Prostate gland (tissue), 2 donors: ENCODE data around the gene RPL19. TPM values are rescaled to one million over a fixed set of nuclear protein-coding genes. Genes with fewer than 3 reads are reported as not detected.

Source experiments
- DNase-seq: peaks from one replicate; pipeline ENCODE4 v3.0.0-alpha.2; 2019; ENCODE audit warnings: low spot score
- H3K27ac ChIP-seq, 2 donors: fragments of 200-600 bp; sonication (generic); 2 replicates each; pipeline ENCODE4 v1.5.1; 2017 to 2019
- H3K27me3 ChIP-seq: fragments of 200-600 bp; sonication (generic); replicated peaks from 2 replicates; pipeline ENCODE4 v1.5.1; 2019; ENCODE audit not compliant: insufficient read depth
- H3K36me3 ChIP-seq, 2 donors: fragments of 200-600 bp; sonication (generic); 1 replicate in 1 of 2; 2 replicates in 1 of 2; pipeline versions ENCODE4 v1.5.1 to v1.8.1; 2017 to 2019
- H3K4me1 ChIP-seq: fragments of 200-600 bp; sonication (generic); replicated peaks from 2 replicates; pipeline ENCODE4 v1.5.1; 2019
- H3K4me3 ChIP-seq, 2 donors: fragments of 200-600 bp; sonication (generic); 2 replicates each; pipeline ENCODE4 v1.5.1; 2017 to 2019
- H3K9me3 ChIP-seq: fragments of 200-600 bp; sonication (generic); 2 replicates; pipeline ENCODE4 v1.5.1; 2017
- POLR2A ChIP-seq: fragments of 450-650 bp; IDR thresholded peaks from one replicate; pipeline ENCODE4 v1.6.1; 2016; ENCODE audit warnings: antibody characterized with exemption, mild to moderate bottlenecking
- POLR2AphosphoS5 ChIP-seq: sonication (generic); formaldehyde crosslinking; IDR thresholded peaks from one replicate; pipeline ENCODE4 v1.6.1; 2017; ENCODE audit warnings: antibody characterized with exemption
- WGBS: methylation state at CpG from one replicate; pipeline ENCODE4 v1.1.5; 2018; 5-methylcytosine and 5-hydroxymethylcytosine counted together
- intact Hi-C: fragments of 100-400 bp; cut with DNase I; formaldehyde crosslinking; loops from one replicate; pipeline ENCODE4 v1.14.2; 2022
- total RNA-seq, 2 donors: library from RNA; depleted of rRNA; stranded (reverse); fragments of >200 nt; gene quantifications; one replicate each; pipeline ENCODE4 v1.1.0, GENCODE V29; 2016
- TF ChIP-seq, protein P1 (sequence below), 4 experiments: fragments of 200-600 bp in 2 of 4; fragments of 450-650 bp in 2 of 4; sonication (generic) in 2 of 4; IDR thresholded peaks; 1 replicate in 3 of 4; 2 replicates in 1 of 4; pipeline ENCODE4 v1.5.1; 2016 to 2019; ENCODE audit warnings: antibody characterized with exemption in 4 of 4, mild to moderate bottlenecking in 2 of 4, moderate library complexity in 2 of 4

RPL19 gene
- total RNA-seq, 2 donors from 2014 or later: 2,194 to 3,634 TPM

DNA sequence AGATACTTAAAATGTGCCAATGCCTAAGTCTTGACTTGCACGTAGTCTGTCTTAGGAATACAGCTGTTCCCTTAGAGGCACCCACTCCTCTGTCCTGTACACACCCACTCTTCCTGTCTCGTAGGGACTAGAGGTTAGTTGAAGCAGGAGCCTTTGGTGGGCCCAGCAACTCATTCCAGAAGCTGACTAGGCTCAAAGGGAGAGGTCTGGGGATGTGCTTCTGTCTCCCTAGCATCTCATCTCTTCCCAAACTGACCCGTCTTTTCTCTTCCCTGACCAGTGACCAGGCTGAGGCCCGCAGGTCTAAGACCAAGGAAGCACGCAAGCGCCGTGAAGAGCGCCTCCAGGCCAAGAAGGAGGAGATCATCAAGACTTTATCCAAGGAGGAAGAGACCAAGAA lies 4.2 kb downstream of the RPL19 start:
- WGBS: 79% methylated on average over 8 of the region's 8 CpGs
- Histone ChIP-seq H3K27me3 (no peaks in the 10 kb centered on the region), H3K36me3 (peaks cover 11 to 22% of the 10 kb centered on the region in 2 donors), H3K4me1 (peaks cover 12% of the 10 kb centered on the region), H3K27ac (no peak overlapping the region), H3K4me3 (no peak overlapping the region), H3K9me3 (no peaks in the 10 kb centered on the region)
- TF ChIP-seq, protein P1, sequence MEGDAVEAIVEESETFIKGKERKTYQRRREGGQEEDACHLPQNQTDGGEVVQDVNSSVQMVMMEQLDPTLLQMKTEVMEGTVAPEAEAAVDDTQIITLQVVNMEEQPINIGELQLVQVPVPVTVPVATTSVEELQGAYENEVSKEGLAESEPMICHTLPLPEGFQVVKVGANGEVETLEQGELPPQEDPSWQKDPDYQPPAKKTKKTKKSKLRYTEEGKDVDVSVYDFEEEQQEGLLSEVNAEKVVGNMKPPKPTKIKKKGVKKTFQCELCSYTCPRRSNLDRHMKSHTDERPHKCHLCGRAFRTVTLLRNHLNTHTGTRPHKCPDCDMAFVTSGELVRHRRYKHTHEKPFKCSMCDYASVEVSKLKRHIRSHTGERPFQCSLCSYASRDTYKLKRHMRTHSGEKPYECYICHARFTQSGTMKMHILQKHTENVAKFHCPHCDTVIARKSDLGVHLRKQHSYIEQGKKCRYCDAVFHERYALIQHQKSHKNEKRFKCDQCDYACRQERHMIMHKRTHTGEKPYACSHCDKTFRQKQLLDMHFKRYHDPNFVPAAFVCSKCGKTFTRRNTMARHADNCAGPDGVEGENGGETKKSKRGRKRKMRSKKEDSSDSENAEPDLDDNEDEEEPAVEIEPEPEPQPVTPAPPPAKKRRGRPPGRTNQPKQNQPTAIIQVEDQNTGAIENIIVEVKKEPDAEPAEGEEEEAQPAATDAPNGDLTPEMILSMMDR (IDR thresholded peaks at IDR 0.05): no peak
- TF ChIP-seq POLR2AphosphoS5 (no peak), POLR2A (no peak)
- intact Hi-C loops: no loop called here
- DNase-seq: no peak

GRCh38 chr17:39205112-39205526 lies 5.0 kb downstream of the RPL19 start:
- peaks cover 11 to 22% of the 10 kb centered on the region in 2 donors for H3K36me3 ChIP-seq
- WGBS: 85% methylated on average over 3 of the region's 3 CpGs
- H3K9me3 ChIP-seq: no peaks in the 10 kb centered on the region
- H3K4me3 ChIP-seq: no peak overlapping the region
- intact Hi-C loops: loop anchor here (5.0 kb wide), 1 partner anchor 37 kb away; no protein-coding TSS in a partner anchor
- no peak overlapping the region for H3K27ac ChIP-seq
- DNase-seq: no peak
- no peaks in the 10 kb centered on the region for H3K27me3 ChIP-seq
- H3K4me1 ChIP-seq: peaks cover 21% of the 10 kb centered on the region
- TF ChIP-seq POLR2AphosphoS5 (no peak), POLR2A (no peak)
- TF ChIP-seq, protein P1 (IDR thresholded peaks at IDR 0.05): no peak

DNA sequence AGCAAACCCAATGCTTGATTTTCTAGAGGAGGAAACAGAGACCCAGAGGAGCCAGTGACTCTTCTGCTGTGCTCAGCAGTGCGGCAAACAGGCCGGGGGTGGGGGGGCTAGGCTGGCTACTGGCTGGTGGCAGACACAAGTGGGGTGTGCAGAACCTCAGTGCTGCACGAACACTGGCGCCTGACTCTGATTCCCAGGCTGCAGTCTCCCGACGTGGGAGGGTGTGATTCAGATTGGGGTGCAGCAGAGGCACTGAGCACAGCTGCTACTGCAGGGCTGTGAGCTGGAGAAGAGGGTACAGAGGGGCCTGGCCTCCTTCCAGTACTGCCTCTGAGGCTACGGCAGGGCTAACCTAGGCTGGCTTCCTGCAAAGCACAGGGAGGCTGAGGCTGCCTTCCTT lies 8.1 kb downstream of the RPL19 start:
- Histone ChIP-seq H3K4me1 (peaks cover 17% of the 10 kb centered on the region), H3K9me3 (no peaks in the 10 kb centered on the region), H3K36me3 (peaks cover 11 to 15% of the 10 kb centered on the region in 2 donors), H3K4me3 (no peak overlapping the region), H3K27ac (no peak overlapping the region), H3K27me3 (no peaks in the 10 kb centered on the region)
- DNase-seq: no peak
- TF ChIP-seq POLR2A (no peak), POLR2AphosphoS5 (no peak)
- TF ChIP-seq, protein P1 (IDR thresholded peaks at IDR 0.05): no peak
- WGBS: 65% methylated on average over 7 of the region's 7 CpGs
- intact Hi-C loops: loop anchor here (5.0 kb wide), 1 partner anchor 34 kb away; no protein-coding TSS in a partner anchor

GRCh38 chr17:39208893-39209292 lies 8.8 kb downstream of the RPL19 start:
- no peak overlapping the region for H3K4me3 ChIP-seq
- intact Hi-C loops: loop anchor here (5.0 kb wide), 1 partner anchor 33 kb away; no protein-coding TSS in a partner anchor
- no peak for DNase-seq
- peaks cover 6 to 10% of the 10 kb centered on the region in 2 donors for H3K36me3 ChIP-seq
- TF ChIP-seq POLR2A: no peak
- TF ChIP-seq, protein P1 (IDR thresholded peaks at IDR 0.05): no peak
- no peak for TF ChIP-seq POLR2AphosphoS5
- H3K4me1 ChIP-seq: peaks cover 17% of the 10 kb centered on the region
- no peaks in the 10 kb centered on the region for H3K9me3 ChIP-seq
- no peaks in the 10 kb centered on the region for H3K27me3 ChIP-seq
- WGBS: 63% methylated on average over 8 of the region's 8 CpGs
- peak overlapping the region; percentile 59 to 70 for H3K27ac ChIP-seq
